HCT116 (cell line): ENCODE data around the gene CBFA2T2. TPM values are rescaled to one million over a fixed set of nuclear protein-coding genes. Genes with fewer than 3 reads are reported as not detected.

ENCODE experiments used
- ATAC-seq: fragments of 200-7000 bp; cut with Tn5 transposase; 2 replicates; pipeline ENCODE4 v1.9.1; 2020; ENCODE audit warnings: mild to moderate bottlenecking, moderate library complexity
- BruUV-seq: library from RNA; stranded (reverse); fragments of 400-500 nt; replicated peaks from 2 replicates; lab custom pipeline; 2021; lab: Mats Ljungman, UMichigan
- CTCF ChIA-PET: fragments of 300-600 bp; sonication (Branson Sonifier 250); formaldehyde crosslinking; loops from one replicate; lab custom pipeline; 2021; ENCODE audit warnings: antibody characterized with exemption; lab: Charles Lee
- POLR2A ChIA-PET: fragments of 300-600, 350-600 bp; sonication (Branson Sonifier 250); formaldehyde crosslinking; loops from one replicate; lab custom pipeline; 2021; ENCODE audit warnings: antibody characterized with exemption; lab: Charles Lee
- RAD21 ChIA-PET, 2 experiments: fragments of 300-600 bp; sonication (Branson Sonifier 250); formaldehyde crosslinking; loops; one replicate each; lab custom pipeline; 2023; ENCODE audit warnings: low total read pairs in 2 of 2; ENCODE audit not compliant: uncharacterized antibody in 2 of 2, unreplicated experiment in 2 of 2, low non-redundant PET in 1 of 2; lab: Charles Lee
- DNase-seq: peaks from one replicate; pipeline ENCODE4 v3.0.0-alpha.2; 2010; ENCODE audit warnings: low read depth, low spot score
- H2AFZ ChIP-seq: fragments of 200-600 bp; shearing (Covaris generic), sonication (generic); 2 replicates; pipeline ENCODE4 v1.6.1; 2017; ENCODE audit warnings: low read depth, mixed run types, mixed read lengths, antibody characterized with exemption, low read length; ENCODE audit not compliant: poor library complexity, severe bottlenecking
- H3K27ac ChIP-seq: 2 replicates; pipeline ENCODE4 v1.5.1; 2012; ENCODE audit warnings: low read depth, low read length
- H3K27me3 ChIP-seq: fragments of 200-600 bp; sonication (generic); 2 replicates; pipeline ENCODE4 v1.6.1; 2016; ENCODE audit warnings: mixed run types, low read length, mixed read lengths; ENCODE audit not compliant: insufficient read depth
- H3K36me3 ChIP-seq, 2 experiments: fragments of 200-500 bp in 1 of 2; fragments of 200-600 bp in 1 of 2; sonication (Bioruptor generic) in 1 of 2; sonication (generic) in 1 of 2; 2 replicates each; pipeline versions ENCODE4 v1.5.1 to v1.6.1; 2014 to 2016; ENCODE audit warnings: low read length in 2 of 2, inconsistent platforms in 1 of 2, mixed read lengths in 1 of 2, mixed run types in 1 of 2; ENCODE audit not compliant: insufficient read depth in 2 of 2, control insufficient read depth in 1 of 2
- H3K4me1 ChIP-seq, 2 experiments: fragments of 200-600 bp in 1 of 2; sonication (generic) in 1 of 2; 2 replicates each; pipeline versions ENCODE4 v1.5.1 to v1.6.1; 2012 to 2017; ENCODE audit warnings: low read length in 2 of 2, inconsistent platforms in 1 of 2, mild to moderate bottlenecking in 1 of 2, mixed read lengths in 1 of 2, mixed run types in 1 of 2, moderate library complexity in 1 of 2; ENCODE audit not compliant: insufficient read depth in 2 of 2, control insufficient read depth in 1 of 2
- H3K4me2 ChIP-seq: fragments of 200-600 bp; sonication (generic); 2 replicates; pipeline ENCODE4 v1.6.1; 2017; ENCODE audit warnings: mixed run types, low read length, mixed read lengths
- H3K4me3 ChIP-seq, 2 experiments: fragments of 200-600 bp in 1 of 2; sonication (generic) in 1 of 2; replicated peaks in 1 of 2; 2 replicates each; pipeline ENCODE4 v1.5.1; 2011 to 2016; ENCODE audit warnings: low read length in 2 of 2, control low read depth in 1 of 2, low read depth in 1 of 2, mild to moderate bottlenecking in 1 of 2, mixed read lengths in 1 of 2, mixed run types in 1 of 2
- H3K79me2 ChIP-seq: fragments of 200-600 bp; sonication (generic); 2 replicates; pipeline ENCODE4 v1.6.1; 2017; ENCODE audit warnings: mild to moderate bottlenecking, mixed run types, low read length, moderate library complexity, mixed read lengths; ENCODE audit not compliant: insufficient read depth
- H3K9ac ChIP-seq: fragments of 200-600 bp; sonication (generic); 2 replicates; pipeline ENCODE4 v1.6.1; 2016; ENCODE audit warnings: low read length, mixed read lengths
- H3K9me2 ChIP-seq: fragments of 200-600 bp; sonication (generic), shearing (Covaris generic); 2 replicates; pipeline ENCODE4 v1.6.1; 2017; ENCODE audit warnings: mixed run types, mild to moderate bottlenecking, moderate library complexity; ENCODE audit not compliant: insufficient read depth
- H3K9me3 ChIP-seq, 2 experiments: fragments of 200-500 bp in 1 of 2; fragments of 200-600 bp in 1 of 2; sonication (Bioruptor generic) in 1 of 2; sonication (generic) in 1 of 2; 2 replicates each; pipeline ENCODE4 v1.6.1; 2014 to 2017; ENCODE audit warnings: low read length in 2 of 2, mixed read lengths in 2 of 2, inconsistent platforms in 1 of 2, low read depth in 1 of 2, mild to moderate bottlenecking in 1 of 2, mixed run types in 1 of 2, moderate library complexity in 1 of 2; ENCODE audit not compliant: control insufficient read depth in 1 of 2, insufficient read depth in 1 of 2
- H4K20me1 ChIP-seq: fragments of 200-600 bp; sonication (generic), shearing (Covaris generic); 2 replicates; pipeline ENCODE4 v1.6.1; 2017; ENCODE audit warnings: mixed run types, mild to moderate bottlenecking, moderate library complexity; ENCODE audit not compliant: insufficient read depth
- CBX3 ChIP-seq: IDR thresholded peaks from 2 replicates; pipeline ENCODE4 v1.6.1; 2012; ENCODE audit warnings: low read depth
- CTCF ChIP-seq, 3 experiments: fragments of 200-600 bp in 1 of 3; sonication (generic) in 1 of 3; IDR thresholded peaks in 2 of 3; conservative IDR thresholded peaks in 1 of 3; 2 replicates each; pipeline ENCODE4 v1.5.1; 2012 to 2017; ENCODE audit warnings: low read depth in 2 of 3, low read length in 2 of 3, antibody characterized with exemption in 1 of 3, borderline replicate concordance in 1 of 3, control low read depth in 1 of 3, mild to moderate bottlenecking in 1 of 3, mixed read lengths in 1 of 3, mixed run types in 1 of 3, moderate library complexity in 1 of 3; ENCODE audit not compliant: insufficient read depth in 1 of 3
- EGR1 ChIP-seq: IDR thresholded peaks from 2 replicates; pipeline ENCODE4 v1.6.1; 2012; ENCODE audit warnings: low read depth
- ELF1 ChIP-seq: IDR thresholded peaks from 2 replicates; pipeline ENCODE4 v1.6.1; 2012; ENCODE audit warnings: low read depth, borderline replicate concordance
- EZH2 ChIP-seq: fragments of 200-600 bp; sonication (generic); IDR thresholded peaks from 2 replicates; pipeline ENCODE4 v1.6.1; 2017; ENCODE audit warnings: antibody characterized with exemption, mixed run types
- EZH2phosphoT487 ChIP-seq: fragments of 200-600 bp; IDR thresholded peaks from 2 replicates; pipeline ENCODE4 v1.6.1; 2018; ENCODE audit warnings: antibody characterized with exemption, borderline replicate concordance
- JUND ChIP-seq: IDR thresholded peaks from 2 replicates; pipeline ENCODE4 v1.6.1; 2012
- POLR2A ChIP-seq: IDR thresholded peaks from 2 replicates; pipeline ENCODE4 v1.7.0; 2011; ENCODE audit warnings: borderline replicate concordance; ENCODE audit not compliant: insufficient read depth, insufficient read length; ENCODE audit errors: extremely low read depth
- POLR2AphosphoS5 ChIP-seq: IDR thresholded peaks from 2 replicates; pipeline ENCODE4 v1.6.1; 2011; ENCODE audit warnings: mild to moderate bottlenecking, low read depth, low read length, moderate library complexity
- RAD21 ChIP-seq: IDR thresholded peaks from 2 replicates; pipeline ENCODE4 v1.6.1; 2012; ENCODE audit warnings: low read depth, mild to moderate bottlenecking
- REST ChIP-seq: IDR thresholded peaks from 2 replicates; pipeline ENCODE4 v1.6.1; 2012; ENCODE audit warnings: low read depth
- TCF7L2 ChIP-seq: IDR thresholded peaks from 2 replicates; pipeline ENCODE4 v1.7.0; 2011; ENCODE audit warnings: borderline replicate concordance, inconsistent platforms; ENCODE audit not compliant: insufficient read depth, insufficient read length; ENCODE audit errors: extremely low read depth
- ZBTB33 ChIP-seq: IDR thresholded peaks from 2 replicates; pipeline ENCODE4 v1.6.1; 2011; ENCODE audit warnings: mild to moderate bottlenecking, low read length, moderate library complexity; ENCODE audit not compliant: insufficient replicate concordance; ENCODE audit errors: extremely low read depth
- ZNF274 ChIP-seq: fragments of 200-500 bp; sonication (Bioruptor generic); IDR thresholded peaks from 2 replicates; pipeline ENCODE4 v1.6.1; 2014; ENCODE audit warnings: mild to moderate bottlenecking, low read depth, low read length, inconsistent platforms
- intact Hi-C: fragments of 100-400 bp; cut with micrococcal nuclease; formaldehyde crosslinking; loops from 2 replicates; pipeline ENCODE4 v1.10.0; 2022
- total RNA-seq: library from RNA; stranded (reverse); gene quantifications from one replicate; pipeline ENCODE4 v1.2.1, GENCODE V29; 2021; ENCODE audit not compliant: unreplicated experiment
- TF ChIP-seq, protein P1 (sequence below): IDR thresholded peaks from 2 replicates; pipeline ENCODE4 v1.6.1; 2012
- TF ChIP-seq, protein P2 (sequence below): IDR thresholded peaks from 2 replicates; pipeline ENCODE4 v1.6.1; 2012

The CBFA2T2 gene
- total RNA-seq, 1 experiment from 2014 or later: 8.0 TPM

DNA sequence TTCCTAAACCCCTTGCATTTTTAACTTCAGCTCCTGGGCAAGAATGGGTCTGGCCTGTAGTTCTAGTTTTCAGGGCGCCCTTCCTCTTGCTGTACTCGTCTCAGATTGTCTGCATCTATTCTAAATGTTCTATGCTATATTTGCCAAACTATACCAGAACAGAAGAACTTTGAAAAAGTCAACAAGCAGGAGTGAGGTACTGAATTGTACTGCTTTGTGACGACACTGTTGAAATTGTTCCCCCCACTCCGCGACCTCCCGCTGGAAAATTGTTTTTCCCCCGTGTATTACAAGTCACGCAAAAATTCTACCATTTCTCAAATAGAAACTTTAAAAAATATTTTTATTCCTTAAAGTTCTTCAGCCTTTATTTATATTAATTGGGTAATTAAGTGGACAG, 73.9 kb downstream of the CBFA2T2 start:
- Histone ChIP-seq H3K9ac (no peak overlapping the region), H3K4me2 (no peak overlapping the region), H3K27me3 (no peaks in the 10 kb centered on the region), H3K4me1 (peaks cover 9 to 11% of the 10 kb centered on the region in 2 experiments; a peak in 3 of 4 replicates), H3K36me3 (no peaks in the 10 kb centered on the region), H3K4me3 (no peak overlapping the region), H2AFZ (no peak overlapping the region), H3K9me2 (no peaks in the 10 kb centered on the region), H3K27ac (no peak overlapping the region), H3K9me3 (no peaks in the 10 kb centered on the region), H3K79me2 (no peaks in the 10 kb centered on the region; the same call in 1 of the 2 replicates), H4K20me1 (no peaks in the 10 kb centered on the region)
- no TSS peak for BruUV-seq
- intact Hi-C loops: no loop called here
- no peak for ATAC-seq
- TF ChIP-seq JUND (no peak), EGR1 (no peak), REST (no peak), CTCF (IDR thresholded peaks at IDR 0.05 in 2 of 3, conservative IDR thresholded peaks at IDR 0.05 in 1 of 3; ENCODE audit: borderline replicate concordance in 1 of 3, insufficient read depth in 1 of 3, low read depth in 2 of 3, low read length in 2 of 3) (no peak), ZBTB33 (no peak), EZH2phosphoT487 (no peak), ZNF274 (no peak), EZH2 (no peak), POLR2AphosphoS5 (no peak), TCF7L2 (no peak), POLR2A (no peak), CBX3 (no peak), RAD21 (no peak), ELF1 (no peak)
- TF ChIP-seq, protein P1, sequence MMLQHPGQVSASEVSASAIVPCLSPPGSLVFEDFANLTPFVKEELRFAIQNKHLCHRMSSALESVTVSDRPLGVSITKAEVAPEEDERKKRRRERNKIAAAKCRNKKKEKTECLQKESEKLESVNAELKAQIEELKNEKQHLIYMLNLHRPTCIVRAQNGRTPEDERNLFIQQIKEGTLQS: no peak
- TF ChIP-seq, protein P2, sequence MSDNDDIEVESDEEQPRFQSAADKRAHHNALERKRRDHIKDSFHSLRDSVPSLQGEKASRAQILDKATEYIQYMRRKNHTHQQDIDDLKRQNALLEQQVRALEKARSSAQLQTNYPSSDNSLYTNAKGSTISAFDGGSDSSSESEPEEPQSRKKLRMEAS: no peak
- ChIA-PET POLR2A (no interaction called here), CTCF (no interaction called here), RAD21 (no interaction called here)
- no peak for DNase-seq
